Measurements from ENCODE around the gene SMOC1. TPM values are rescaled to one million over a fixed set of nuclear protein-coding genes. Genes with fewer than 3 reads are reported as not detected.

The SMOC1 gene
- total RNA-seq, 2 donors from 2014 or later: 25.2 to 29.8 TPM

- H3K27ac ChIP-seq: no peak overlapping the region
- H3K4me1 ChIP-seq (ENCODE audit: control insufficient read depth in 1 of 2, low read depth in 2 of 2): no peaks in the 10 kb centered on the region
- no peak overlapping the region for H3K4me3 ChIP-seq
- no peaks in the 10 kb centered on the region for H3K9me3 ChIP-seq
- TF ChIP-seq CTCF (IDR thresholded peaks at IDR 0.05): no peak
- no peaks in the 10 kb centered on the region for H3K36me3 ChIP-seq
- ATAC-seq (ENCODE audit: insufficient number of reproducible peaks, low FRiP score, low read depth): no peak
- DNase-seq (ENCODE audit: low spot score): no peak
- no peaks in the 10 kb centered on the region for H3K27me3 ChIP-seq (replicated peaks; ENCODE audit: insufficient read depth)
Observed at GRCh38 chr14:70045310-70045709, 166.1 kb downstream of the SMOC1 start.

- no peak for TF ChIP-seq CTCF (IDR thresholded peaks at IDR 0.05)
- H3K36me3 ChIP-seq: no peaks in the 10 kb centered on the region
- ATAC-seq (ENCODE audit: insufficient number of reproducible peaks, low FRiP score, low read depth) (no peak), DNase-seq (ENCODE audit: low spot score) (no peak)
- no peak overlapping the region for H3K4me3 ChIP-seq
- H3K9me3 ChIP-seq: no peaks in the 10 kb centered on the region
- no peaks in the 10 kb centered on the region for H3K4me1 ChIP-seq (ENCODE audit: control insufficient read depth in 1 of 2, low read depth in 2 of 2)
- H3K27me3 ChIP-seq (replicated peaks; ENCODE audit: insufficient read depth): no peaks in the 10 kb centered on the region
- H3K27ac ChIP-seq: no peak overlapping the region
Observed at GRCh38 chr14:70045844-70046535, 166.8 kb downstream of the SMOC1 start.

- no peaks in the 10 kb centered on the region for H3K36me3 ChIP-seq
- DNase-seq (ENCODE audit: low spot score) (no peak), ATAC-seq (ENCODE audit: insufficient number of reproducible peaks, low FRiP score, low read depth) (no peak)
- no peaks in the 10 kb centered on the region for H3K9me3 ChIP-seq
- H3K4me1 ChIP-seq (ENCODE audit: control insufficient read depth in 1 of 2, low read depth in 2 of 2): no peaks in the 10 kb centered on the region
- H3K27ac ChIP-seq: no peak overlapping the region
- TF ChIP-seq CTCF (IDR thresholded peaks at IDR 0.05): no peak
- H3K4me3 ChIP-seq: no peak overlapping the region
- no peaks in the 10 kb centered on the region for H3K27me3 ChIP-seq (replicated peaks; ENCODE audit: insufficient read depth)
Observed at GRCh38 chr14:70047598-70048312, 168.5 kb downstream of the SMOC1 start.

GRCh38 chr14:70048313-70048654 is 169.1 kb downstream of the SMOC1 start:
- DNase-seq (ENCODE audit: low spot score) (no peak), ATAC-seq (ENCODE audit: insufficient number of reproducible peaks, low FRiP score, low read depth) (no peak)
- no peak for TF ChIP-seq CTCF (IDR thresholded peaks at IDR 0.05)
- H3K4me1 ChIP-seq (ENCODE audit: control insufficient read depth in 1 of 2, low read depth in 2 of 2): no peaks in the 10 kb centered on the region
- H3K4me3 ChIP-seq: no peak overlapping the region
- no peak overlapping the region for H3K27ac ChIP-seq
- H3K9me3 ChIP-seq: no peaks in the 10 kb centered on the region
- no peaks in the 10 kb centered on the region for H3K27me3 ChIP-seq (replicated peaks; ENCODE audit: insufficient read depth)
- no peaks in the 10 kb centered on the region for H3K36me3 ChIP-seq

GRCh38 chr14:70049605-70050004 is 170.4 kb downstream of the SMOC1 start:
- no peak overlapping the region for H3K4me3 ChIP-seq
- H3K4me1 ChIP-seq (ENCODE audit: control insufficient read depth in 1 of 2, low read depth in 2 of 2): no peaks in the 10 kb centered on the region
- H3K36me3 ChIP-seq: no peaks in the 10 kb centered on the region
- ATAC-seq (ENCODE audit: insufficient number of reproducible peaks, low FRiP score, low read depth) (no peak), DNase-seq (ENCODE audit: low spot score) (no peak)
- no peaks in the 10 kb centered on the region for H3K9me3 ChIP-seq
- no peaks in the 10 kb centered on the region for H3K27me3 ChIP-seq (replicated peaks; ENCODE audit: insufficient read depth)
- TF ChIP-seq CTCF (IDR thresholded peaks at IDR 0.05): no peak
- no peak overlapping the region for H3K27ac ChIP-seq

All from thoracic aorta (tissue), 2 donors.